ENCODE results near the gene SNX14.

DNA sequence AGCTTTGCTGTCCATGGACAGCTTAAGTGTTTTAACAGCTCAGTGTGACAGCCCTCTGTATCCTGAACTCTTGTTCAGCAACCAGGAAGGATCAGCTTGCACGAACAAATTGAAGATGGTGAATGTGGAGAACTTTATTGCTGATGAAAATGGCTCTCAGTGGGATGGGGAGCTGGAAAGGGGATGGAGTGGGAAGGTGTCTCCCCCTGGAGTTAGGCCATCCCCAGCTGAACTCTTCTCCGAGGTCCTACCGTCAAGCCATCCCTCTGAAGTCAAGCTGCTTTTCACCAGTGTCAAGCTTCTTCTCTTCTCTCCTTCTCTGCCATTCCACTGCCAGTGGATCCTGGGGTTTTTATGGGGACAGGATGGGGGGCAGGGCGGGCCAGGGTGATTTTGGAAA lies 117.1 kb downstream of the SNX14 start:
- no peak for TF ChIP-seq CTCF (IDR thresholded peaks at IDR 0.05)
- TF ChIP-seq POLR2AphosphoS5 (IDR thresholded peaks at IDR 0.05; ENCODE audit: insufficient read depth in 1 of 2, low read depth in 1 of 2), result no peak
